Measurements from ENCODE around the gene XAGE3. TPM values are rescaled to one million over a fixed set of nuclear protein-coding genes. Genes with fewer than 3 reads are reported as not detected.
"Not testable (repeated sequence)": the region's sequence is repeated elsewhere in the genome, so short reads cannot be mapped to it uniquely, and the experiment has no call there.

XAGE3 gene
- total RNA-seq, 4 donors from 2014 or later, result not detected

DNA sequence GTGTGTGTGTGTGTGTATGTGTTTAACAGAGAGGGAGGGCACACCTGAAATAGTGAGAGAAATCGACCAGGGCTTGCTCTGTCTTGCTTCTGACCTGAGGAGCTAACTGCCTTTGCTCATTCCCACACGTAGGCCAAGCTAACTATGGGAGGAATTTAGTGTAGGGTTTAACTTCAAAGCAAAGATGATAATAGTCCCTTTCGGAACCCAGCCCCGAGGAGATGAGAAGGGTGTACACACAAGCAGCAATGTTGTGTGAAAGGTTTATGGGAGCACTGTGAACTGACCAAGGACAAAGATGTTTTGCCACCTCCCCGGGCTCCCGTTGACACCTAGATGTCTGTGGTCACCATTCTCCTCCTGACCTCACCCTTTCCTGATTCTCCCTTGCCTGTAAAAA is 8.5 kb upstream of the XAGE3 start:
- H3K27ac ChIP-seq, H3K4me1 ChIP-seq, H3K4me3 ChIP-seq, ATAC-seq, H3K36me3 ChIP-seq, H3K27me3 ChIP-seq, H3K9me3 ChIP-seq: not testable (repeated sequence)
- 56 to 84% methylated on average over 3 to 4 of the region's 6 CpGs for WGBS, 2 donors (ENCODE audit: low coverage in 1 of 2)

DNA sequence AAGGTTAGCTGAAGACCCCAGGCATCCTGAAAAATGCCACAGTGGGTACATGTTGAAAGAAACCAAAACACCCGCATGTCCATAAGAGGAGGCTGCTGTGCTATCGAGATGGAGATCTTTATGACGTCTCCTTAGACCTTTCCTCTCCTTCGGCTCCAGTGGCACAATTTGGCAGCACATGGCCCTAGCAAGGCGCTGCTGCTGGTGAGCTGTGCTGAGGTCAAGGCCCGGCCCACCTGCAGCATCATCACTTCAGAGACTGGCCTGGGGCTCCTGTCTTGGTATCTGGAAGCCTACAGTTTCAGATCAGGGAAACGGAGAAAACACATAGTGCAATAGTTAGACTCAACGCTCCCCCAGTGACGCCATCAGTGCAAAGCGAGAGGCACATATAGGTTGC is 7.6 kb upstream of the XAGE3 start:
- not testable (repeated sequence) for H3K9me3 ChIP-seq, H3K4me1 ChIP-seq, H3K27me3 ChIP-seq, H3K36me3 ChIP-seq, H3K27ac ChIP-seq, H3K4me3 ChIP-seq, ATAC-seq
- 90 to 92% methylated on average over 2 to 3 of the region's 10 CpGs for whole genome bisulfite sequencing, 2 donors (ENCODE audit: low coverage in 1 of 2)

DNA sequence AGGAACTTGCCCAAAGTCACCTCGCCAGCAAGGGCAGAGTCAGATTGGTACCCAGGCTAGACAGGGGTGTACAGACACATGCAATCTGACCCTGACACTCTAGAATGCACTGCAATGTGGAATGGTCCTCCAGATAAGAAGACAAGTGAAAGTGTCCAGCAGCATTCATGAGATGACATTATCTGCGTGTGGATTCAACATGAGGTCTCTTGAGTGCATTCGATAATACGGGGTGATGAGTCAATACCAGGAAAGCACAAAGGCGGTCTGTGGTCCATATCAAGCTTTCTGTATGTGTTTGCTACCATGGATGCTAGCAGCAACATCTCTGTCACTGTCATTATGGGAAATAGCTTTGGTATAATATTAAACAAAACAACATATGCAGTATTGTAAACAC is 6.8 kb upstream of the XAGE3 start:
- Histone ChIP-seq H3K4me1 (no peaks in the 10 kb centered on the region), H3K27me3 (no peaks in the 10 kb centered on the region), H3K9me3 (no peaks in the 10 kb centered on the region), H3K36me3 (no peaks in the 10 kb centered on the region), H3K4me3 (no peak overlapping the region), H3K27ac (no peak overlapping the region)
- WGBS, 2 donors (ENCODE audit: low coverage in 1 of 2), result 71 to 80% methylated on average over 5 of the region's 5 CpGs
- no peak for ATAC-seq
- TF ChIP-seq EP300 (IDR thresholded peaks at IDR 0.05) (no peak), POLR2A (IDR thresholded peaks at IDR 0.05) (no peak), POLR2AphosphoS5 (IDR thresholded peaks at IDR 0.05) (no peak)
- TF ChIP-seq, protein P1, sequence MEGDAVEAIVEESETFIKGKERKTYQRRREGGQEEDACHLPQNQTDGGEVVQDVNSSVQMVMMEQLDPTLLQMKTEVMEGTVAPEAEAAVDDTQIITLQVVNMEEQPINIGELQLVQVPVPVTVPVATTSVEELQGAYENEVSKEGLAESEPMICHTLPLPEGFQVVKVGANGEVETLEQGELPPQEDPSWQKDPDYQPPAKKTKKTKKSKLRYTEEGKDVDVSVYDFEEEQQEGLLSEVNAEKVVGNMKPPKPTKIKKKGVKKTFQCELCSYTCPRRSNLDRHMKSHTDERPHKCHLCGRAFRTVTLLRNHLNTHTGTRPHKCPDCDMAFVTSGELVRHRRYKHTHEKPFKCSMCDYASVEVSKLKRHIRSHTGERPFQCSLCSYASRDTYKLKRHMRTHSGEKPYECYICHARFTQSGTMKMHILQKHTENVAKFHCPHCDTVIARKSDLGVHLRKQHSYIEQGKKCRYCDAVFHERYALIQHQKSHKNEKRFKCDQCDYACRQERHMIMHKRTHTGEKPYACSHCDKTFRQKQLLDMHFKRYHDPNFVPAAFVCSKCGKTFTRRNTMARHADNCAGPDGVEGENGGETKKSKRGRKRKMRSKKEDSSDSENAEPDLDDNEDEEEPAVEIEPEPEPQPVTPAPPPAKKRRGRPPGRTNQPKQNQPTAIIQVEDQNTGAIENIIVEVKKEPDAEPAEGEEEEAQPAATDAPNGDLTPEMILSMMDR (IDR thresholded peaks at IDR 0.05), result no peak

DNA sequence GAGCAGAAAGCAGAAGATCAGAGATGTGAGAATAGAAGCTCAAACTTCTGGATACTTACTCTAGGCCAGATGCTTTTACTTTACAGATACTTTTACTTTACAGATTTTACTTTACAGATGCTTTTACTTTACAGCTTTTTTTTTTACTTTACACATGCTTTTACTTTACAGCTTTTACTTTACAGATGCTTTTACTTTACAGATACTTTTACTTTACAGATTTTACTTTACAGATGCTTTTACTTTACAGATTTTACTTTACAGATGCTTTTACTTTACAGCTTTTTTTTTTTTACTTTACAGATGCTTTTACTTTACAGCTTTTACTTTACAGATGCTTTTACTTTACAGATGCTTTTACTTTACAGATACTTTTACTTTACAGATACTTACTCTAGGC is 5.9 kb upstream of the XAGE3 start:
- H3K4me3 ChIP-seq, ATAC-seq, H3K27me3 ChIP-seq, H3K36me3 ChIP-seq, H3K9me3 ChIP-seq, H3K27ac ChIP-seq, H3K4me1 ChIP-seq: not testable (repeated sequence)

- TF ChIP-seq, protein P1 (IDR thresholded peaks at IDR 0.05), result no peak
- TF ChIP-seq EP300 (IDR thresholded peaks at IDR 0.05) (no peak), POLR2AphosphoS5 (IDR thresholded peaks at IDR 0.05) (no peak), POLR2A (IDR thresholded peaks at IDR 0.05) (no peak)
- WGBS, 2 donors (ENCODE audit: low coverage in 1 of 2), result 0 to 67% methylated on average over 1 of the region's 1 CpG
- Histone ChIP-seq H3K36me3 (no peaks in the 10 kb centered on the region), H3K27ac (no peak overlapping the region), H3K9me3 (no peaks in the 10 kb centered on the region), H3K4me3 (no peak overlapping the region), H3K27me3 (no peaks in the 10 kb centered on the region), H3K4me1 (no peaks in the 10 kb centered on the region)
- ATAC-seq, result no peak
These were observed 2.2 kb upstream of the XAGE3 start for GRCh38 chrX:52870046-52870445.

DNA sequence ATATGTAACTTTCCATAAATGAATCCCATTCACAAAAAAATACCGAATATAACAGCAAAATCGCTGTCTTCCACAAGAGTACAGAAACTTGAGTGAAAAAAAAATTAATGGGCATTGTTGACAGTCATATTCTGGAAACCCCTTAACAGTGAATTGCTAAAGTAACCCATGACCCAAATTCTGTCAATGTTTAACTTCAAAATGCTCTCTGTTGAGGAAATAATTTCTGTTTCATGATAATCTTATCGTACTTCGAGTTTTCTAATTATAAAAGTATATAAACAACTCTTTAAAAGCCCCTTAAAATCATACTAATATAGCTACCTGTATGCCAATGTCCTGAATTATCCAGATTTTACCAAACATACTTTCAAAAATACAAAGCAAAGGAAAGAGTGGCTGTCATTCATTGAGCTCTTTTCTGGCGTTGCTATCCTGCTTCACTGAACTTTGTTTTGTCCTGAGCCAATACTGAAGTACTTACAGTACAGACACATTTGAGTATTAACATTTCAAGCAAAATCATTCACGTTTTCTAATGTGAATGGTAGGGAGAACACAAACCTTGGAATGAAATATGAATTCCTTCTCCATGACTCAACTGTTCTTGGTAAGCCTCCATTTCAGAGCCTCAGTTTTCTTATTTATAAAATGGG is 2.4 kb downstream of the XAGE3 start:
- TF ChIP-seq POLR2AphosphoS5 (IDR thresholded peaks at IDR 0.05), result no peak
- TF ChIP-seq POLR2A (IDR thresholded peaks at IDR 0.05), result no peak
- TF ChIP-seq EP300 (IDR thresholded peaks at IDR 0.05), result no peak
- TF ChIP-seq, protein P1 (IDR thresholded peaks at IDR 0.05), result no peak
- no peaks in the 10 kb centered on the region for H3K9me3 ChIP-seq
- H3K27ac ChIP-seq, result no peak overlapping the region
- 40 to 48% methylated on average over 6 of the region's 6 CpGs for WGBS, 2 donors (ENCODE audit: low coverage in 1 of 2)
- no peaks in the 10 kb centered on the region for H3K4me1 ChIP-seq
- no peak overlapping the region for H3K4me3 ChIP-seq
- H3K27me3 ChIP-seq, result no peaks in the 10 kb centered on the region
- no peak for ATAC-seq
- no peaks in the 10 kb centered on the region for H3K36me3 ChIP-seq

DNA sequence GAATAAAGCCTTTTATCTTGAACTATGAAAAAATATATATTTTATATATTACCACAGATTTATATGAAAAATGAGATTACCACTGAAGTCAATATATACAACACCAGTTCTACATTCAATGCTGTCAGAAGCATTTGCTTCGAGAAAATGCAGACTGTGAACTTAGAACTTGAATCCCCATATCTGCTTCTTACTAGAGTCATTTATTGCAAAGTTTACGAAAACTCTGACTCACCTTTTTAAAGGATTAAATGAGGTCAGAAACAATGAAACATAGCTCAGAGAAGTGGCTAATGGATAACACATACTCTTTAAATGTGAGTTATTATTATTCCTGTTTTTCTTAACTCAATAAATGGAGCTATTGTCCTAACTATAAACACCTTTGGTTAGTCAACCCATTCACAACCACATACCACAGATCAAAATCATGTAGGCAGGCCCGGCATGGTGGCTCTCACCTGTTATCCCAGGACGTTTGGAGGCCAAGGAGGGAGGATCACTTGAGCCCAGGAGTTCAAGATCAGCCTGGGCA is 10.8 kb downstream of the XAGE3 start:
- not testable (repeated sequence) for H3K36me3 ChIP-seq, H3K4me1 ChIP-seq, H3K27ac ChIP-seq, H3K27me3 ChIP-seq, ATAC-seq, H3K4me3 ChIP-seq, H3K9me3 ChIP-seq
- WGBS, 2 donors (ENCODE audit: low coverage in 1 of 2), result 40 to 56% methylated on average over 3 to 4 of the region's 4 CpGs

Measured in gastroesophageal sphincter (tissue), 4 donors.